ENCODE data around the gene EPAS1.

The EPAS1 gene

DNA sequence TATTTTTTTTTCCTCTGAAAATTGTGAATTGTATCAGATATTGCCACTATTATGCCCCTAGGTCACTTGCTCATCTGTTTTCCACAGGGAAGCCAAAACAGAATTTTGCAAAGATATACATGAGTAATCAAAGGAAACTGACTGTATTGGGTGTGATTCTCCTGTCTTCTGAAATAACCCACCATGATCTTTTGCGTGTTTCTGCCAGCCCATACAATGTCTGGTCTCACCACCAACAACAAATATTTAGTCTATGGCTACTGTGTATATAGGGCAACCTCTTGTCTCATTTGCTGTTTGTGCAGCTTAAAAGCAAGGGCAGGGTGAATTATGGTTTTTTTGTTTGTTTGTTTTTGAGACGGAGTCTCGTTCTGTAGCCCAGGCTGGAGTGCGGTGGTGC, 26.5 kb downstream of the EPAS1 start:
- TF ChIP-seq CTCF (conservative IDR thresholded peaks at IDR 0.05): no peak
- no peak overlapping the region for H3K27ac ChIP-seq

GRCh38 chr2:46325182-46325928, 28.1 kb downstream of the EPAS1 start:
- TF ChIP-seq CTCF (conservative IDR thresholded peaks at IDR 0.05): no peak
- H3K27ac ChIP-seq: no peak overlapping the region

- no peak overlapping the region for H3K27ac ChIP-seq
- TF ChIP-seq CTCF (conservative IDR thresholded peaks at IDR 0.05): no peak
These were observed 29.2 kb downstream of the EPAS1 start for GRCh38 chr2:46326231-46326980.

- no peak overlapping the region for H3K27ac ChIP-seq
These were observed 30.4 kb downstream of the EPAS1 start for GRCh38 chr2:46327627-46328026.

DNA sequence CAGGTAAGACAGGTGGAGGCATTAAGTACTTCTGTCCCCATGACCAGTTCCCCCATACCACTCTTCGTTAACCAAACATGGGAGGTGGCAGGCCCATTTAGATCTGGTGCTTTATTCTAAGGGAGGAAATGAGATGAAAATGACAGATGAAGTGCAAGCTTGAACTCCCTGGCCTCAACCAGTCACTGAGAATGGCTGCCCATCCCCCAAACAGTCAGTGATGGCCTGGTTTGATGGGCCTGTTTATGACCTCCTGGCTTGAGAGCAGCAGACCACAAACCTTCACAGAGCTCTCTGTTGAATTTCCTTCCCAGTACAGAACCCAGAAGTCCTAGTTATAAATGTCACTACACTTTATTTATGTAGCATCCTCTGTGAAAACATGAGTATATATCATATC, 31.1 kb downstream of the EPAS1 start:
- H3K27ac ChIP-seq: no peak overlapping the region
- no peak for TF ChIP-seq CTCF (conservative IDR thresholded peaks at IDR 0.05)

More at GRCh38 chr2:46327627-46328026, 30.4 kb downstream of the EPAS1 start:
- TF ChIP-seq CTCF (conservative IDR thresholded peaks at IDR 0.05): no peak

- no peak overlapping the region for H3K27ac ChIP-seq
- TF ChIP-seq CTCF (conservative IDR thresholded peaks at IDR 0.05): no peak
These were observed 31.6 kb downstream of the EPAS1 start for GRCh38 chr2:46328829-46329228.

GRCh38 chr2:46329340-46329739, 32.1 kb downstream of the EPAS1 start:
- H3K27ac ChIP-seq: no peak overlapping the region
- no peak for TF ChIP-seq CTCF (conservative IDR thresholded peaks at IDR 0.05)

Data from VCaP (cell line).